ENCODE results near the gene KDR. TPM values are rescaled to one million over a fixed set of nuclear protein-coding genes. Genes with fewer than 3 reads are reported as not detected.

The KDR gene
- under 1 TPM in 3 of 5 donors, not detected in 2; 0.10 to 0.28 (median 0.23) TPM for total RNA-seq
- total RNA-seq (2013) = 0.26 TPM
- total RNA-seq = 0 to 0.17 (median 0) reads per million in 29 experiments

DNA sequence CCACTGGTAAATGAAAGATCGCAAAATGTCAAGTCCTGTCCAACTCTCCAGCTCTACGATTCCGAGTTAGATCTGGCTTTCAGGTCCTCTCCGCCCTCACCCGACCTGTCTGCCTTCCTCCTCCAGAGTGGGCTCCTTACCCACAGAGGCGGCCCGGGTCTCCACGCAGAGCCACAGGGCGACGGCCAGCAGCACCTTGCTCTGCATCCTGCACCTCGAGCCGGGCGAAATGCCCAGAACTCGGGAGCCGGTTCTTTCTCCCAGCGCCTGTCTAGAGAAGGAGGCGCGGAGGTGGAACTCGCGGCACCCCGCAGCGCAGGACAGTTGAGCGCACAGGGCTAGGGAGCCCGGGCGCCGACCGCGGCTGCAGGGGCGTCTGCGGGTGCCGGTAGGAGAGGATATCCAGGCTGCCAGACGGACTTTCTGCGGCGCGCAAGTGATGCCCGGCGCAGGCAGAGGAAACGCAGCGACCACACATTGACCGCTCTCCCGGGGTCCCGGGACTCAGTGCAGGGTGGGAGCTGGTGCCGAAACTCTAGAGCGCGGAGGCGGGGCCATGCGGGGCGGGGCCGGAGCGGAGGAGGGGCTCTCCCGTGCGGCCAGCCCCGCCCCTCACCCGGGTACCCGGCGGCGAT lies at the start of gene KDR:
Gene KDR, minus strand, starts transcription at position 509 of the 635 bp plus-strand sequence. Its CDS starts 302 bp downstream, at position 207.
- no peak within 1 kb of the TSS for H3K4me3 ChIP-seq (ENCODE audit: control insufficient read depth in 1 of 2, extremely low read depth in 1 of 2, low read length in 1 of 2)
- no peaks in the 10 kb centered on the region for H3K9me3 ChIP-seq
- no peak within 1 kb of the TSS for H3K27ac ChIP-seq (ENCODE audit: low read length)
- H3K36me3 ChIP-seq (ENCODE audit: control insufficient read depth in 2 of 2, extremely low read depth in 1 of 2, insufficient read depth in 1 of 2, low read length in 1 of 2) = no peaks in the 10 kb centered on the region
- H3K27me3 ChIP-seq (replicated peaks in 1 of 2; ENCODE audit: control insufficient read depth in 2 of 2, extremely low read depth in 1 of 2, insufficient read depth in 2 of 2, low read length in 1 of 2) = peaks cover 22 to 23% of the 10 kb centered on the region in 2 experiments
- 4% methylated on average over 55 of the region's 57 CpGs for WGBS (ENCODE audit: insufficient coverage)
- H3K27ac Mint-ChIP-seq = no peak within 1 kb of the TSS
- H3K27me3 Mint-ChIP-seq = peaks cover 34 to 41% of the 10 kb centered on the region in 2 donors
- ChIA-PET CTCF (no interaction called here), POLR2A (no interaction called here)
- H3K4me1 Mint-ChIP-seq = peaks cover 0 to 14% (median 5%) of the 10 kb centered on the region in 3 donors
- peaks cover 0 to 3% (median 3%) of the 10 kb centered on the region in 3 donors for H3K9me3 Mint-ChIP-seq
- no peaks in the 10 kb centered on the region for H3K36me3 Mint-ChIP-seq
- H3K4me1 ChIP-seq (ENCODE audit: control insufficient read depth in 1 of 2, extremely low read depth in 1 of 2, insufficient read depth in 2 of 2, low read length in 2 of 2) = no peaks in the 10 kb centered on the region
- H3K4me3 Mint-ChIP-seq = peak within 1 kb of the TSS in 2 of 3 donors; percentile 9 to 45
- ATAC-seq (replicated peaks in 1 of 4) (no peak), DNase-seq (no peak)

DNA sequence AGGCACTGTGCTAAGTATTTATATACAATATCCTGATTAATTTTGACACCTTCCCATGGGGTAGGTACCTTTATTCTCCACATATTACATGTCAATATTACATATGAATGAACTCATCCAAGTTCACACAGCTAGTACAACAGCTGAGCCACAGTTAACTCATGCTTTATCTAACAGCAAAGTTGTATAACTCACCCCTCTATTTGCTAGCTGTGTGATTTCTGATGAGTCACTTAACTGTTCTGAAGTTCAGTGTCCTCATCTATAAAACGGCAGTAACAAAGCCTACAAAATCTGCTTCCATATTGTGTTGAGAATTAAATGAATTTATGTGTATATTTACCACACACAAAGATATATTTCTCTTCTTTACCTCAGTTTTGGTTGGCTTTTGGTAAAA lies 48.2 kb upstream of the KDR start:
- Mint-ChIP-seq H3K4me1 (peaks cover 0 to 10% (median 4%) of the 10 kb centered on the region in 3 donors), H3K36me3 (no peaks in the 10 kb centered on the region), H3K4me3 (no peak overlapping the region), H3K27me3 (peaks cover 8 to 17% of the 10 kb centered on the region in 2 donors), H3K27ac (no peak overlapping the region), H3K9me3 (no peaks in the 10 kb centered on the region)
- ChIA-PET CTCF (interaction anchor here in 1 of 2 donors (0.6 to 0.9 kb wide), 2 partner anchors 11 to 322 kb away, joined by 3 read pairs; no protein-coding TSS in a partner anchor), POLR2A (interaction anchor here in 1 of 2 donors (0.6 kb wide), 1 partner anchor 12 kb away, joined by 3 read pairs; no protein-coding TSS in a partner anchor)
- Histone ChIP-seq H3K27ac (ENCODE audit: low read length) (no peak overlapping the region), H3K27me3 (replicated peaks in 1 of 2; ENCODE audit: control insufficient read depth in 2 of 2, extremely low read depth in 1 of 2, insufficient read depth in 2 of 2, low read length in 1 of 2) (peaks cover 0 to 7% of the 10 kb centered on the region in 2 experiments), H3K36me3 (ENCODE audit: control insufficient read depth in 2 of 2, extremely low read depth in 1 of 2, insufficient read depth in 1 of 2, low read length in 1 of 2) (no peaks in the 10 kb centered on the region), H3K4me1 (ENCODE audit: control insufficient read depth in 1 of 2, extremely low read depth in 1 of 2, insufficient read depth in 2 of 2, low read length in 2 of 2) (no peaks in the 10 kb centered on the region), H3K4me3 (ENCODE audit: control insufficient read depth in 1 of 2, extremely low read depth in 1 of 2, low read length in 1 of 2) (no peak overlapping the region), H3K9me3 (no peaks in the 10 kb centered on the region)
- no peak for DNase-seq
- WGBS (ENCODE audit: insufficient coverage) = no CpG with 5 or more reads among the region's 1 CpG
- ATAC-seq (replicated peaks in 1 of 4) = no peak

GRCh38 chr4:55172694-55173287 lies 47.4 kb upstream of the KDR start:
- peaks cover 8 to 17% of the 10 kb centered on the region in 2 donors for H3K27me3 Mint-ChIP-seq
- no peaks in the 10 kb centered on the region for H3K4me1 ChIP-seq (ENCODE audit: control insufficient read depth in 1 of 2, extremely low read depth in 1 of 2, insufficient read depth in 2 of 2, low read length in 2 of 2)
- ATAC-seq (replicated peaks in 1 of 4) = no peak
- no peak for DNase-seq
- ChIA-PET CTCF (interaction anchor here in 1 of 2 donors (0.9 kb wide), 1 partner anchor 12 kb away, joined by 3 read pairs; no protein-coding TSS in a partner anchor), POLR2A (no interaction called here)
- peaks cover 0 to 10% (median 4%) of the 10 kb centered on the region in 3 donors for H3K4me1 Mint-ChIP-seq
- no peak overlapping the region for H3K27ac ChIP-seq (ENCODE audit: low read length)
- no peak overlapping the region for H3K27ac Mint-ChIP-seq
- H3K4me3 ChIP-seq (ENCODE audit: control insufficient read depth in 1 of 2, extremely low read depth in 1 of 2, low read length in 1 of 2) = no peak overlapping the region
- H3K36me3 Mint-ChIP-seq = no peaks in the 10 kb centered on the region
- WGBS (ENCODE audit: insufficient coverage) = 80% methylated on average over 1 of the region's 4 CpGs
- H3K9me3 ChIP-seq = no peaks in the 10 kb centered on the region
- no peaks in the 10 kb centered on the region for H3K36me3 ChIP-seq (ENCODE audit: control insufficient read depth in 2 of 2, extremely low read depth in 1 of 2, insufficient read depth in 1 of 2, low read length in 1 of 2)
- peaks cover 0 to 7% of the 10 kb centered on the region in 2 experiments for H3K27me3 ChIP-seq (replicated peaks in 1 of 2; ENCODE audit: control insufficient read depth in 2 of 2, extremely low read depth in 1 of 2, insufficient read depth in 2 of 2, low read length in 1 of 2)
- H3K4me3 Mint-ChIP-seq = no peak overlapping the region
- no peaks in the 10 kb centered on the region for H3K9me3 Mint-ChIP-seq

GRCh38 chr4:55170462-55170861 lies 45.1 kb upstream of the KDR start:
- Histone ChIP-seq H3K4me1 (ENCODE audit: control insufficient read depth in 1 of 2, extremely low read depth in 1 of 2, insufficient read depth in 2 of 2, low read length in 2 of 2) (no peaks in the 10 kb centered on the region), H3K27ac (ENCODE audit: low read length) (no peak overlapping the region), H3K9me3 (no peaks in the 10 kb centered on the region), H3K36me3 (ENCODE audit: control insufficient read depth in 2 of 2, extremely low read depth in 1 of 2, insufficient read depth in 1 of 2, low read length in 1 of 2) (no peaks in the 10 kb centered on the region), H3K27me3 (replicated peaks in 1 of 2; ENCODE audit: control insufficient read depth in 2 of 2, extremely low read depth in 1 of 2, insufficient read depth in 2 of 2, low read length in 1 of 2) (peaks cover 0 to 7% of the 10 kb centered on the region in 2 experiments), H3K4me3 (ENCODE audit: control insufficient read depth in 1 of 2, extremely low read depth in 1 of 2, low read length in 1 of 2) (no peak overlapping the region)
- Mint-ChIP-seq H3K27me3 (peaks cover 8 to 16% of the 10 kb centered on the region in 2 donors), H3K4me1 (no peaks in the 10 kb centered on the region), H3K4me3 (no peak overlapping the region), H3K36me3 (no peaks in the 10 kb centered on the region), H3K9me3 (peaks cover 0 to 7% (median 0%) of the 10 kb centered on the region in 3 donors), H3K27ac (no peak overlapping the region)
- ChIA-PET POLR2A (interaction anchor here in 1 of 2 donors (0.6 kb wide), 1 partner anchor 780 kb away, joined by 3 read pairs; no protein-coding TSS in a partner anchor), CTCF (no interaction called here)
- no CpG with 5 or more reads among the region's 6 CpGs for WGBS (ENCODE audit: insufficient coverage)
- ATAC-seq (replicated peaks in 1 of 4) = no peak
- DNase-seq = no peak

- no peaks in the 10 kb centered on the region for H3K4me1 Mint-ChIP-seq
- WGBS (ENCODE audit: insufficient coverage) = 44% methylated on average over 8 of the region's 12 CpGs
- CTCF ChIA-PET = no interaction called here
These were observed 44.1 kb upstream of the KDR start for GRCh38 chr4:55169352-55169961.

DNA sequence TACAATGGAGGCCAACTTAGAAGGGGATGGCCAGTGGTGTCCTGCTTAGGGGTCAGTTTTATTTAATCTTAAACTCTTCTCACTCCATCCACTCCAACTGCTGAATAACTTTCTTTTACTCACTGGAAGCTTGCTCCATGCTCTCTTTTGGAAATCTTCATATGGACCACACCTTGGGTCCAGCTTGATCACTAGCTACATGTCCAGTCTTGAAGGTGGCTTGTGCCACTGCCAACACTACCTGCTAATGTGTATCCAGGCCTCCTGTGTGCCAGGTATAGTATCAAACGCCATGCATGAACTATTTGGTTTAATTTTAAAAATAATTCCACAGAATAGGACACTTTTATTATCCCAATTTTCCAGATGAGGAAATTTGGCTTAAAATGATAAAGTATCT lies 37.0 kb upstream of the KDR start:
- no peaks in the 10 kb centered on the region for H3K36me3 Mint-ChIP-seq
- no peak overlapping the region for H3K4me3 Mint-ChIP-seq
- no peak overlapping the region for H3K4me3 ChIP-seq (ENCODE audit: control insufficient read depth in 1 of 2, extremely low read depth in 1 of 2, low read length in 1 of 2)
- no peak overlapping the region for H3K27ac ChIP-seq (ENCODE audit: low read length)
- DNase-seq (no peak), ATAC-seq (replicated peaks in 1 of 4) (no peak)
- CTCF ChIA-PET = no interaction called here
- no peaks in the 10 kb centered on the region for H3K4me1 Mint-ChIP-seq
- no peaks in the 10 kb centered on the region for H3K9me3 ChIP-seq
- H3K36me3 ChIP-seq (ENCODE audit: control insufficient read depth in 2 of 2, extremely low read depth in 1 of 2, insufficient read depth in 1 of 2, low read length in 1 of 2) = no peaks in the 10 kb centered on the region
- POLR2A ChIA-PET = no interaction called here
- no CpG with 5 or more reads among the region's 1 CpG for WGBS (ENCODE audit: insufficient coverage)
- no peak overlapping the region for H3K27ac Mint-ChIP-seq
- H3K27me3 ChIP-seq (replicated peaks in 1 of 2; ENCODE audit: control insufficient read depth in 2 of 2, extremely low read depth in 1 of 2, insufficient read depth in 2 of 2, low read length in 1 of 2) = peaks cover 3 to 6% of the 10 kb centered on the region in 2 experiments
- peaks cover 0 to 8% (median 2%) of the 10 kb centered on the region in 3 donors for H3K9me3 Mint-ChIP-seq
- peaks cover 0 to 3% of the 10 kb centered on the region in 2 experiments for H3K4me1 ChIP-seq (ENCODE audit: control insufficient read depth in 1 of 2, extremely low read depth in 1 of 2, insufficient read depth in 2 of 2, low read length in 2 of 2)
- peaks cover 15 to 32% of the 10 kb centered on the region in 2 donors for H3K27me3 Mint-ChIP-seq

More at GRCh38 chr4:55169352-55169961, 44.1 kb upstream of the KDR start:
- no peaks in the 10 kb centered on the region for H3K36me3 Mint-ChIP-seq
- peaks cover 8 to 15% of the 10 kb centered on the region in 2 donors for H3K27me3 Mint-ChIP-seq
- POLR2A ChIA-PET = no interaction called here
- no peak overlapping the region for H3K27ac ChIP-seq (ENCODE audit: low read length)
- peaks cover 0 to 7% of the 10 kb centered on the region in 2 experiments for H3K27me3 ChIP-seq (replicated peaks in 1 of 2; ENCODE audit: control insufficient read depth in 2 of 2, extremely low read depth in 1 of 2, insufficient read depth in 2 of 2, low read length in 1 of 2)
- H3K4me3 Mint-ChIP-seq = no peak overlapping the region
- peaks cover 0 to 8% (median 0%) of the 10 kb centered on the region in 3 donors for H3K9me3 Mint-ChIP-seq
- no peak for ATAC-seq (replicated peaks in 1 of 4)
- no peaks in the 10 kb centered on the region for H3K36me3 ChIP-seq (ENCODE audit: control insufficient read depth in 2 of 2, extremely low read depth in 1 of 2, insufficient read depth in 1 of 2, low read length in 1 of 2)
- DNase-seq = no peak
- H3K9me3 ChIP-seq = no peaks in the 10 kb centered on the region
- no peak overlapping the region for H3K27ac Mint-ChIP-seq
- H3K4me1 ChIP-seq (ENCODE audit: control insufficient read depth in 1 of 2, extremely low read depth in 1 of 2, insufficient read depth in 2 of 2, low read length in 2 of 2) = no peaks in the 10 kb centered on the region
- no peak overlapping the region for H3K4me3 ChIP-seq (ENCODE audit: control insufficient read depth in 1 of 2, extremely low read depth in 1 of 2, low read length in 1 of 2)

Data from T-cell (primary cell).